NT2/D1 (cell line): ENCODE data around the gene NFYB.

Source experiments
- DNase-seq: peaks from one replicate; pipeline ENCODE4 v3.0.0-alpha.2; 2011; ENCODE audit warnings: low read depth, low spot score
- H3K27me3 ChIP-seq: 2 replicates; pipeline ENCODE4 v1.6.0; 2011; ENCODE audit warnings: mild to moderate bottlenecking; ENCODE audit not compliant: insufficient read length, insufficient read depth
- H3K36me3 ChIP-seq: 2 replicates; pipeline ENCODE4 v1.6.1; 2011; ENCODE audit warnings: mild to moderate bottlenecking, low read length, mixed read lengths; ENCODE audit not compliant: insufficient read depth, insufficient read length
- H3K4me1 ChIP-seq: 2 replicates; pipeline ENCODE4 v1.5.1; 2011; ENCODE audit not compliant: insufficient read depth, insufficient read length
- H3K4me3 ChIP-seq: 2 replicates; pipeline ENCODE4 v1.5.1; 2011; ENCODE audit warnings: low read depth; ENCODE audit not compliant: insufficient read length
- H3K9ac ChIP-seq: 2 replicates; pipeline ENCODE4 v1.6.0; 2011; ENCODE audit warnings: low read depth; ENCODE audit not compliant: insufficient read length
- H3K9me3 ChIP-seq: 2 replicates; pipeline ENCODE4 v1.5.1; 2011; ENCODE audit warnings: mild to moderate bottlenecking, low read length; ENCODE audit not compliant: insufficient read depth
- SUZ12 ChIP-seq: IDR thresholded peaks from 2 replicates; pipeline ENCODE4 v1.6.1; 2011; ENCODE audit not compliant: insufficient read length, insufficient read depth; ENCODE audit errors: extremely low read depth
- YY1 ChIP-seq: IDR thresholded peaks from 2 replicates; pipeline ENCODE4 v1.6.1; 2011; ENCODE audit not compliant: insufficient read length, insufficient read depth
- ZNF274 ChIP-seq: IDR thresholded peaks from 2 replicates; pipeline ENCODE4 v1.6.1; 2011; ENCODE audit warnings: mild to moderate bottlenecking, low read depth, low read length

NFYB gene

DNA sequence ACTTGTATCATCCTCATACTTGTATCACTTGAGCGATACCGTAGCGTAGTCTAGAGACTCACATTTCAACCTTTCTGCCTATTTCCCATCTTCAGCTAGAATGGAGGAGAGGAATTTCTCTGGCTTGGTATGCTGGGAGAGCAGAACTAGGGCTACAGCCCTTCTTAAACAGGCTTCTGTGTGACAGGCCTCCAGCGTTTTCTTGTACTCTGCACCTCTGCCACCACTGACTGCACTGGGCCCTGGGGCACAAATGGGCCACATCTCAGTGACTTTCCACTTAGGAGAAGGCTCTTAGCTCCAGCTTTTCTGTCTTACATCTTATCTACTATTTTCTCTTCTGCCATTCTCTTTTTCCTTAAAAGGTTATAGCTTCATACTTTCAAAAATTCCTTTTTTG is 46.9 kb downstream of the NFYB start:
- no peak overlapping the region for H3K9ac ChIP-seq
- no peak overlapping the region for H3K4me3 ChIP-seq
- no peaks in the 10 kb centered on the region for H3K9me3 ChIP-seq
- TF ChIP-seq ZNF274 (no peak), SUZ12 (no peak), YY1 (no peak)
- H3K36me3 ChIP-seq: peaks cover 18% of the 10 kb centered on the region
- no peaks in the 10 kb centered on the region for H3K4me1 ChIP-seq
- H3K27me3 ChIP-seq: no peaks in the 10 kb centered on the region
- no peak for DNase-seq

DNA sequence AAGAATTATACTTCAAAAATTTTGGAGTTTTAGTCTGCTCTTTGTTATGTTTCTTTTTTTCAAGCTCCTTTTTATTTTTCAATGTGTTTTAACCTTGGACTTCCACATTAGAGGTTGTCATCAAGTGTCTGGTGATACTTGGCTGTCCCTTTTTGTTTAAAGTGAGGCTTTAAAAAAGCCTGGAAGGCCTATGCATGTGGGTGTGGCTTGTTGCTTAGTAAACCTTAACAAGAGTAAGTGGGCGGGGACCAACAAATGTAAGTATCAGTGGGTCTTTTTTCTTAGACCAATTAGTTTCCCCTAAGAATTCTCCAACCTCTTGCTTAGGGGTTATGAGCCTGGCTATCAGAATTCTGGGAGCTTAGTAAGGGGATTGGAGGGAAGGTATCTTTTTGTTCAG is 47.3 kb downstream of the NFYB start:
- Histone ChIP-seq H3K4me1 (no peaks in the 10 kb centered on the region), H3K27me3 (no peaks in the 10 kb centered on the region), H3K36me3 (peaks cover 18% of the 10 kb centered on the region), H3K4me3 (no peak overlapping the region), H3K9me3 (no peaks in the 10 kb centered on the region), H3K9ac (no peak overlapping the region)
- no peak for TF ChIP-seq YY1
- no peak for TF ChIP-seq SUZ12
- no peak for TF ChIP-seq ZNF274
- no peak for DNase-seq

DNA sequence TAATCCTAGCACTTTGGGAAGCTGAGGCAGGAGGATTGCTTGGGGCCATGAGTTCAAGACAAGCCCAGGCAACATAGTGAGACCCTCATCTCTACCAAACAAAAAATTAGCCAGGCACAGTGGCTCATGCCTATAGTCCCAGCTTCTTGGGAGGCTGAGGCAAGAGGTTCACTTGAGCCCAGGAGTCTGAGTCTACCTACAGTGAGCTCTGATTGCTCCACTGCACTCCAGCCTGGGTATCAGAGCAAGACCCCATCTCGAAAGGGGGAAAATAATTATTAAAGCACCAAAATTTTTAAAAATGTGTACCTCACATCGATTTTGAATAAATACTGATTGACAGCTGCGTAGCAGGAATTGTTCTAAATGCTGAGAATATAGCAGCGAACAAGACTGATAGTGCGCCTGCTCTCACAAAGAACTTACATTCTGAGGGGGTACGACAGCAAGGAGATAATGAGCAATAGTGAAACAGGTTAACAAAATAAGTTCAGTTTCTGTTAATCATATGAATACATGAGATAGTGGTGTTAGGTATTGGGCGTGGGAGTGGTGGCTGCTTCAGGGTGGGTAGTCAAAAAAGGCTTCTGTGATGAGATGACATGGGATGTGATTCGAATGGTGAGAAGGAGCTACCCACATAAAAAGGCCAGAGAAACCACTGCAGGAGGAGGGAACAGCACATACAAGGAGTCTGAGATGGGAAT is 54.1 kb downstream of the NFYB start:
- H3K9me3 ChIP-seq: no peaks in the 10 kb centered on the region
- H3K36me3 ChIP-seq: peaks cover 25% of the 10 kb centered on the region
- no peak for DNase-seq
- no peaks in the 10 kb centered on the region for H3K4me1 ChIP-seq
- no peaks in the 10 kb centered on the region for H3K27me3 ChIP-seq
- no peak overlapping the region for H3K9ac ChIP-seq
- TF ChIP-seq ZNF274 (no peak), YY1 (no peak), SUZ12 (no peak)
- H3K4me3 ChIP-seq: no peak overlapping the region

DNA sequence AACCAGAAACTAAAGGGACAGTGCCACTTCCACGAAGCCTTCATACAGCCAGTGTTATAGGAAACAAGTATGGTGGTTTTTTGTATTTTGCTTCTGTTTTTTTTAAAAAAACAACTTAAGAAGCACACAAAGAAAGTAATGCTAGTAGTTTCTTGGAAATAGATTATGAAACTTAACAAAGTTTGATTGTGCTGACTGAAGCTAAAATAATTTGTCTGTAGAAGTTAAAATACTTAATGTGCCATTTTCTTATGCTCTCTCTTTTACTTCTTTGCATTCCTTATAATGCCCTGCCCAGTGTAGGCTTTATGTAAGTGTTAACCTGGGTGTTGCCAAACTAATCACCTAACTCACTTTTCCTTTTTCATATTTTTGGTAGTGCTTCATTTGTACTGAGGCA is 57.2 kb downstream of the NFYB start:
- Histone ChIP-seq H3K4me3 (no peak overlapping the region), H3K36me3 (peaks cover 10% of the 10 kb centered on the region), H3K9ac (no peak overlapping the region), H3K4me1 (no peaks in the 10 kb centered on the region), H3K27me3 (no peaks in the 10 kb centered on the region), H3K9me3 (no peaks in the 10 kb centered on the region)
- no peak for DNase-seq
- no peak for TF ChIP-seq ZNF274
- TF ChIP-seq YY1: no peak
- TF ChIP-seq SUZ12: no peak

- Histone ChIP-seq H3K36me3 (peaks cover 10% of the 10 kb centered on the region), H3K4me3 (no peak overlapping the region), H3K4me1 (no peaks in the 10 kb centered on the region), H3K27me3 (no peaks in the 10 kb centered on the region), H3K9ac (no peak overlapping the region), H3K9me3 (no peaks in the 10 kb centered on the region)
- no peak for TF ChIP-seq SUZ12
- no peak for TF ChIP-seq ZNF274
- no peak for TF ChIP-seq YY1
- DNase-seq: no peak
Observed at GRCh38 chr12:104079024-104079423, 59.0 kb downstream of the NFYB start.

- no peaks in the 10 kb centered on the region for H3K27me3 ChIP-seq
- H3K4me1 ChIP-seq: no peaks in the 10 kb centered on the region
- no peak overlapping the region for H3K4me3 ChIP-seq
- H3K9me3 ChIP-seq: no peaks in the 10 kb centered on the region
- TF ChIP-seq SUZ12 (no peak), YY1 (no peak), ZNF274 (no peak)
- H3K9ac ChIP-seq: no peak overlapping the region
- H3K36me3 ChIP-seq: no peaks in the 10 kb centered on the region
- DNase-seq: no peak
Observed at GRCh38 chr12:104073699-104074098, 64.3 kb downstream of the NFYB start.

DNA sequence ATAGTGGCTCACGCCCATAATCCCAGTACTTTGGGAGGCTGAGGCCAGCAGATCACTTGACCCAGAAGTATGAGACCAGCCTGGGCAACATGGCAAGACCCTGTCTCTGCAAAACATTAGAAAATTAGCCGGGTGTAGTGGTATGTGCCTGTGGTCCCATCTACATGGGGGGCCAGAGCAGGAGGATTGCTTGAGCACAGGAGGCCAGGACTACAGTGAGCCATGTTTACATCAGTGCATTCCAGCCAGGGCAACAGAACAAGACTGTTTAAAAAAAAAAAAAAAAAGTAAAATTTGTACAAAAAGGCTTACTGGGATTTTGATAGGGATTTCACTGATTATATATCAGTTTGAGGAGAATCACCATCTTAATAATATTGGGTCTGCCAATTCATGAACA is 65.9 kb downstream of the NFYB start:
- no peak for DNase-seq
- TF ChIP-seq YY1: no peak
- no peak for TF ChIP-seq SUZ12
- TF ChIP-seq ZNF274: no peak
- no peak overlapping the region for H3K4me3 ChIP-seq
- no peak overlapping the region for H3K9ac ChIP-seq
- H3K9me3 ChIP-seq: no peaks in the 10 kb centered on the region
- no peaks in the 10 kb centered on the region for H3K4me1 ChIP-seq
- no peaks in the 10 kb centered on the region for H3K27me3 ChIP-seq
- H3K36me3 ChIP-seq: peaks cover 7% of the 10 kb centered on the region
